GM18511 (cell line): ENCODE data around the gene PPL.
"Not testable (repeated sequence)": the region's sequence is repeated elsewhere in the genome, so short reads cannot be mapped to it uniquely, and the experiment has no call there.

Experiments used
- ATAC-seq: cut with Tn5 transposase; IDR thresholded peaks from one replicate; pipeline ENCODE4 v1.9.1; 2021; ENCODE audit warnings: mild to moderate bottlenecking, moderate library complexity; ENCODE audit not compliant: unreplicated experiment

The PPL gene

GRCh38 chr16:4913774-4914525 lies 23.0 kb downstream of the PPL start:
- ATAC-seq, result no peak

- no peak for ATAC-seq
Observed at GRCh38 chr16:4913130-4913773, 23.7 kb downstream of the PPL start.

GRCh38 chr16:4911970-4912386 lies 25.0 kb downstream of the PPL start:
- ATAC-seq, result no peak

- no peak for ATAC-seq
Observed at GRCh38 chr16:4910828-4911227, 26.1 kb downstream of the PPL start.

GRCh38 chr16:4909825-4910224 lies 27.1 kb downstream of the PPL start:
- no peak for ATAC-seq

- no peak for ATAC-seq
Observed at GRCh38 chr16:4908854-4909401, 28.0 kb downstream of the PPL start.

GRCh38 chr16:4904942-4905615 lies 31.9 kb downstream of the PPL start:
- ATAC-seq, result no peak

GRCh38 chr16:4904108-4904941 lies 32.6 kb downstream of the PPL start:
- no peak for ATAC-seq

- no peak for ATAC-seq
Observed at GRCh38 chr16:4902038-4902437, 34.9 kb downstream of the PPL start.

GRCh38 chr16:4900750-4901149 lies 36.2 kb downstream of the PPL start:
- ATAC-seq, result no peak

GRCh38 chr16:4900036-4900435 lies 36.9 kb downstream of the PPL start:
- no peak for ATAC-seq

- no peak for ATAC-seq
Observed at GRCh38 chr16:4899474-4899846, 37.5 kb downstream of the PPL start.

GRCh38 chr16:4898811-4899473 lies 38.0 kb downstream of the PPL start:
- no peak for ATAC-seq

GRCh38 chr16:4897328-4897727 lies 39.6 kb downstream of the PPL start:
- no peak for ATAC-seq

- not testable (repeated sequence) for ATAC-seq
Observed at GRCh38 chr16:4896761-4897160, 40.2 kb downstream of the PPL start.

- ATAC-seq, result no peak
Observed at GRCh38 chr16:4895366-4895765, 41.6 kb downstream of the PPL start.

- ATAC-seq, result no peak
Observed at GRCh38 chr16:4894276-4895150, 42.4 kb downstream of the PPL start.

- ATAC-seq, result no peak
Observed at GRCh38 chr16:4893103-4893862, 43.7 kb downstream of the PPL start.
